HEK293T (cell line): ENCODE results near the gene SAMD8.

Source experiments
- ARNT ChIP-seq: fragments of 450-650 bp; IDR thresholded peaks from 2 replicates; pipeline ENCODE4 v1.6.1; 2017; ENCODE audit warnings: mild to moderate bottlenecking
- ELF4 ChIP-seq: fragments of 450-650 bp; IDR thresholded peaks from 2 replicates; pipeline ENCODE4 v1.6.1; 2017; ENCODE audit warnings: antibody characterized with exemption
- FOXA1 ChIP-seq: fragments of 450-650 bp; IDR thresholded peaks from 2 replicates; pipeline ENCODE4 v1.6.1; 2016; ENCODE audit warnings: mild to moderate bottlenecking
- FOXM1 ChIP-seq: fragments of 450-650 bp; IDR thresholded peaks from 2 replicates; pipeline ENCODE4 v1.6.1; 2017; ENCODE audit warnings: mild to moderate bottlenecking, borderline replicate concordance
- L3MBTL2 ChIP-seq: fragments of 450-650 bp; conservative IDR thresholded peaks from 2 replicates; pipeline ENCODE4 v1.6.1; 2016; ENCODE audit warnings: mild to moderate bottlenecking
- LEF1 ChIP-seq: fragments of 450-650 bp; IDR thresholded peaks from 2 replicates; pipeline ENCODE4 v1.6.1; 2017; ENCODE audit warnings: mild to moderate bottlenecking, borderline replicate concordance
- NFRKB ChIP-seq: fragments of 450-650 bp; IDR thresholded peaks from 2 replicates; pipeline ENCODE4 v1.6.1; 2016; ENCODE audit warnings: mild to moderate bottlenecking, moderate library complexity
- SP1 ChIP-seq: fragments of 450-650 bp; IDR thresholded peaks from 2 replicates; pipeline ENCODE4 v1.6.1; 2017
- SUZ12 ChIP-seq: fragments of 450-650 bp; IDR thresholded peaks from 2 replicates; pipeline ENCODE4 v1.6.1; 2016; ENCODE audit warnings: mild to moderate bottlenecking
- TARDBP ChIP-seq: fragments of 450-650 bp; IDR thresholded peaks from 2 replicates; pipeline ENCODE4 v1.6.1; 2016
- TF ChIP-seq, protein P1 (sequence below): fragments of 450-650 bp; IDR thresholded peaks from 2 replicates; pipeline ENCODE4 v1.6.1; 2016

DNA sequence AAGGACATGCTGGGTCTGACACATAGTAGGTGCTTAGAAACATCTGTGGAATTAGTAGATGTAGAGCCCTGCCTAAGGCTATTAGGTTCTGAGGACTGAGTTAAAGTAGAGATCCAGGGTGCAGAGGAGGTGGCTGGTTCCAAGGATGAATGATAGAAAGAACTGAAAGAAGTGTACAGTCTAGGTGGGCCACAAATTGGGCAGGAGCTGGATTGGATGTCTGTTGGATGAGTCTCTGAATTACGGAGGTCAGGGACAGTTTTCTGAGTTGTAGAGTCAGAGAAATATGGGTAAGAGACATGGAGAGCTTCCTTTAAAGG lies 2.0 kb upstream of the SAMD8 start:
- no peak for TF ChIP-seq ARNT
- no peak for TF ChIP-seq SP1
- TF ChIP-seq ELF4, result no peak
- TF ChIP-seq SUZ12, result no peak
- TF ChIP-seq NFRKB, result no peak
- TF ChIP-seq TARDBP, result no peak
- no peak for TF ChIP-seq FOXA1
- TF ChIP-seq FOXM1, result no peak
- TF ChIP-seq, protein P1, sequence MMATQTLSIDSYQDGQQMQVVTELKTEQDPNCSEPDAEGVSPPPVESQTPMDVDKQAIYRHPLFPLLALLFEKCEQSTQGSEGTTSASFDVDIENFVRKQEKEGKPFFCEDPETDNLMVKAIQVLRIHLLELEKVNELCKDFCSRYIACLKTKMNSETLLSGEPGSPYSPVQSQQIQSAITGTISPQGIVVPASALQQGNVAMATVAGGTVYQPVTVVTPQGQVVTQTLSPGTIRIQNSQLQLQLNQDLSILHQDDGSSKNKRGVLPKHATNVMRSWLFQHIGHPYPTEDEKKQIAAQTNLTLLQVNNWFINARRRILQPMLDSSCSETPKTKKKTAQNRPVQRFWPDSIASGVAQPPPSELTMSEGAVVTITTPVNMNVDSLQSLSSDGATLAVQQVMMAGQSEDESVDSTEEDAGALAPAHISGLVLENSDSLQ, result no peak
- no peak for TF ChIP-seq LEF1
- no peak for TF ChIP-seq L3MBTL2
